Upper lobe of right lung (tissue), 1 donor: ENCODE results near the gene BLCAP. TPM values are rescaled to one million over a fixed set of nuclear protein-coding genes. Genes with fewer than 3 reads are reported as not detected.

ENCODE experiments used
- ATAC-seq: fragments of 200-7000 bp; cut with Tn5 transposase; one replicate; pipeline ENCODE4 v1.9.1; 2020; ENCODE audit warnings: mild to moderate bottlenecking, moderate library complexity
- DNase-seq: peaks from one replicate; pipeline ENCODE4 v3.0.0-alpha.2; 2020
- H3K27ac ChIP-seq: fragments of 200-600 bp; one replicate; pipeline ENCODE4 v1.8.0; 2022
- H3K27me3 ChIP-seq: fragments of 200-600 bp; one replicate; pipeline ENCODE4 v1.8.0; 2022; ENCODE audit warnings: mild to moderate bottlenecking
- H3K36me3 ChIP-seq: fragments of 200-600 bp; one replicate; pipeline ENCODE4 v1.8.0; 2022
- H3K4me1 ChIP-seq: fragments of 200-600 bp; one replicate; pipeline ENCODE4 v1.8.0; 2022
- H3K4me3 ChIP-seq: fragments of 200-600 bp; one replicate; pipeline ENCODE4 v1.8.0; 2022; ENCODE audit warnings: mild to moderate bottlenecking
- H3K9me3 ChIP-seq: fragments of 200-600 bp; one replicate; pipeline ENCODE4 v1.8.0; 2022
- CTCF ChIP-seq: fragments of 200-600 bp; IDR thresholded peaks from one replicate; pipeline ENCODE4 v1.8.0; 2022; ENCODE audit warnings: antibody characterized with exemption
- intact Hi-C: fragments of 100-400 bp; cut with DNase I; formaldehyde crosslinking; loops from one replicate; pipeline ENCODE4 v1.11.0; 2022
- total RNA-seq: library from RNA; stranded (reverse); fragmentation: NEBNext Ultra II Directional; extraction: Animal tissue kit (Norgen Biotek cat#: 25700); gene quantifications from one replicate; pipeline ENCODE4 v1.2.1, GENCODE V29; 2021
- donor health status: DM: no; HTN: yes; CAD: no; lungs with severe emphysema.

Gene BLCAP
- total RNA-seq, 1 donor from 2014 or later: 74.8 TPM

- H3K9me3 ChIP-seq: no peaks in the 10 kb centered on the region
- no peaks in the 10 kb centered on the region for H3K27me3 ChIP-seq
- intact Hi-C loops: loop anchor here (10.0 kb wide), 2 partner anchors 136 to 336 kb away; no protein-coding TSS in a partner anchor
- H3K27ac ChIP-seq: no peak overlapping the region
- DNase-seq: no peak
- TF ChIP-seq CTCF: no peak
- peaks cover 9% of the 10 kb centered on the region for H3K4me1 ChIP-seq
- ATAC-seq: no peak
- no peaks in the 10 kb centered on the region for H3K36me3 ChIP-seq
- H3K4me3 ChIP-seq: no peak overlapping the region
Measured at GRCh38 chr20:37530696-37531095, 3.0 kb upstream of the BLCAP start.

GRCh38 chr20:37529968-37530600 is 2.4 kb upstream of the BLCAP start:
- no peaks in the 10 kb centered on the region for H3K36me3 ChIP-seq
- no peak overlapping the region for H3K27ac ChIP-seq
- DNase-seq (no peak), ATAC-seq (no peak)
- no peaks in the 10 kb centered on the region for H3K9me3 ChIP-seq
- H3K4me3 ChIP-seq: no peak overlapping the region
- intact Hi-C loops: loop anchor here (5.0 to 10.0 kb wide), 3 partner anchors 135 to 335 kb away; no protein-coding TSS in a partner anchor
- no peaks in the 10 kb centered on the region for H3K27me3 ChIP-seq
- no peak for TF ChIP-seq CTCF
- peaks cover 15% of the 10 kb centered on the region for H3K4me1 ChIP-seq

GRCh38 chr20:37529214-37529967 is 1.7 kb upstream of the BLCAP start:
- Histone ChIP-seq H3K27ac (no peak overlapping the region), H3K4me1 (peaks cover 22% of the 10 kb centered on the region), H3K9me3 (no peaks in the 10 kb centered on the region), H3K4me3 (no peak overlapping the region), H3K36me3 (no peaks in the 10 kb centered on the region), H3K27me3 (no peaks in the 10 kb centered on the region)
- ATAC-seq: no peak
- intact Hi-C loops: loop anchor here (5.0 kb wide), 1 partner anchor 262 kb away; no protein-coding TSS in a partner anchor
- TF ChIP-seq CTCF: no peak
- no peak for DNase-seq

GRCh38 chr20:37528446-37529213 is 954 bp upstream of the BLCAP start:
- peak overlapping the region; percentile 100 for H3K27ac ChIP-seq

More at GRCh38 chr20:37528446-37529213, 954 bp upstream of the BLCAP start:
- Histone ChIP-seq H3K4me3 (peak overlapping the region; percentile 90), H3K4me1 (peaks cover 27% of the 10 kb centered on the region), H3K9me3 (no peaks in the 10 kb centered on the region), H3K27me3 (no peaks in the 10 kb centered on the region), H3K36me3 (no peaks in the 10 kb centered on the region)
- no peak for ATAC-seq
- TF ChIP-seq CTCF: no peak
- no peak for DNase-seq
- intact Hi-C loops: loop anchor here (5.0 kb wide), 1 partner anchor 261 kb away; no protein-coding TSS in a partner anchor
